Esophagus muscularis mucosa (tissue), 3 donors: ENCODE results near the gene SPDEF.

Experiments
- POLR2A ChIP-seq: fragments of 450-650 bp; IDR thresholded peaks from one replicate; pipeline ENCODE4 v1.6.1; 2017; ENCODE audit warnings: antibody characterized with exemption, moderate library complexity, mild to moderate bottlenecking, low read depth
- POLR2AphosphoS5 ChIP-seq, 2 donors: sonication (generic); formaldehyde crosslinking; IDR thresholded peaks; one replicate each; pipeline ENCODE4 v1.6.1; 2017; ENCODE audit warnings: antibody characterized with exemption in 2 of 2
- TF ChIP-seq, protein P1 (sequence below), 3 experiments: fragments of 200-600 bp in 2 of 3; fragments of 450-650 bp in 1 of 3; sonication (generic) in 2 of 3; IDR thresholded peaks; one replicate each; pipeline ENCODE4 v1.5.1; 2017 to 2019; ENCODE audit warnings: antibody characterized with exemption in 3 of 3, mild to moderate bottlenecking in 2 of 3, moderate library complexity in 1 of 3

DNA sequence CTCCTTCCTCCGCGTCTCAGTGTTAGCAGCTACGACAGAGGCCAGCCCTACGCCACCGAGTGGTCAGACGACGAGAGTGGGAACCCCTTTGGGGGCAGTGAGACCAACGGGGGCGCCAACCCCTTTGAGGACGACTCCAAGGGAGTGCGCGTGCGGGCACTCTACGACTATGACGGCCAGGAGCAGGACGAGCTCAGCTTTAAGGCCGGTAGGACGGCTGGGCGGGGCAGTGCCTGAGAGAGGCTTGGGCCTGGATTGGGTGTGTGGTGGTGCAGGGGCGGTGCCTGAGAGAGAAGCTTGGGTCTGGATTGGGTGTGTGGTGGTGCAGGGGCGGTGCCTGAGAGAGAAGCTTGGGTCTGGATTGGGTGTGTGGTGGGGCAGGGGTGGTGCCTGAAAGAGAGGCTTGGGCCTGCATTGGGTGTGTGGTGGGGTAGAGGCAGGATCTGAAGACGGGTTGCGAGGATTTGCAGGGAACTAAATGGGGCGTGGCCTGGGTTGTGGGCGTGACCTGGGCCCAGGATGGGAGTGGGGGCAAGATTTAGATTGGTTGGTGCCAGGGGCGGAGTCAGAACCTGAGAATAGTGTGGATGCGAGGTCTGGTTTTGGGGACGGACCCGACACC is 24.4 kb downstream of the SPDEF start:
- TF ChIP-seq, protein P1, sequence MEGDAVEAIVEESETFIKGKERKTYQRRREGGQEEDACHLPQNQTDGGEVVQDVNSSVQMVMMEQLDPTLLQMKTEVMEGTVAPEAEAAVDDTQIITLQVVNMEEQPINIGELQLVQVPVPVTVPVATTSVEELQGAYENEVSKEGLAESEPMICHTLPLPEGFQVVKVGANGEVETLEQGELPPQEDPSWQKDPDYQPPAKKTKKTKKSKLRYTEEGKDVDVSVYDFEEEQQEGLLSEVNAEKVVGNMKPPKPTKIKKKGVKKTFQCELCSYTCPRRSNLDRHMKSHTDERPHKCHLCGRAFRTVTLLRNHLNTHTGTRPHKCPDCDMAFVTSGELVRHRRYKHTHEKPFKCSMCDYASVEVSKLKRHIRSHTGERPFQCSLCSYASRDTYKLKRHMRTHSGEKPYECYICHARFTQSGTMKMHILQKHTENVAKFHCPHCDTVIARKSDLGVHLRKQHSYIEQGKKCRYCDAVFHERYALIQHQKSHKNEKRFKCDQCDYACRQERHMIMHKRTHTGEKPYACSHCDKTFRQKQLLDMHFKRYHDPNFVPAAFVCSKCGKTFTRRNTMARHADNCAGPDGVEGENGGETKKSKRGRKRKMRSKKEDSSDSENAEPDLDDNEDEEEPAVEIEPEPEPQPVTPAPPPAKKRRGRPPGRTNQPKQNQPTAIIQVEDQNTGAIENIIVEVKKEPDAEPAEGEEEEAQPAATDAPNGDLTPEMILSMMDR (IDR thresholded peaks at IDR 0.05), result no peak
- TF ChIP-seq POLR2A (no peak), POLR2AphosphoS5 (IDR thresholded peaks at IDR 0.05) (peak in 1 of 2 donors; percentile 54)
